HEK293T (cell line): Measurements from ENCODE around the gene PRCD.
"Not testable (repeated sequence)": the region's sequence is repeated elsewhere in the genome, so short reads cannot be mapped to it uniquely, and the experiment has no call there.

ENCODE experiments used
- CTCF ChIA-PET: fragments of 350-600 bp; formaldehyde crosslinking; extraction: SDS; loops from one replicate; lab custom pipeline; 2021; ENCODE audit warnings: antibody characterized with exemption, inconsistent platforms; lab: Yijun Ruan, JAX
- POLR2A ChIA-PET: fragments of 350-600 bp; formaldehyde crosslinking; extraction: SDS; loops from one replicate; lab custom pipeline; 2020; ENCODE audit warnings: antibody characterized with exemption, inconsistent platforms; lab: Yijun Ruan, JAX
- DNase-seq: peaks from one replicate; pipeline ENCODE4 v3.0.0; 2012; ENCODE audit warnings: mixed read lengths; ENCODE audit errors: extremely low spot score
- ARNT ChIP-seq: fragments of 450-650 bp; IDR thresholded peaks from 2 replicates; pipeline ENCODE4 v1.6.1; 2017; ENCODE audit warnings: mild to moderate bottlenecking
- BHLHE40 ChIP-seq: fragments of 450-650 bp; IDR thresholded peaks from 2 replicates; pipeline ENCODE4 v1.6.1; 2016; ENCODE audit warnings: mild to moderate bottlenecking, moderate library complexity, borderline replicate concordance
- CTBP1 ChIP-seq: fragments of 450-650 bp; IDR thresholded peaks from 2 replicates; pipeline ENCODE4 v1.6.1; 2016; ENCODE audit warnings: borderline replicate concordance
- ELF4 ChIP-seq: fragments of 450-650 bp; IDR thresholded peaks from 2 replicates; pipeline ENCODE4 v1.6.1; 2017; ENCODE audit warnings: antibody characterized with exemption
- FOXA1 ChIP-seq: fragments of 450-650 bp; IDR thresholded peaks from 2 replicates; pipeline ENCODE4 v1.6.1; 2016; ENCODE audit warnings: mild to moderate bottlenecking
- FOXK2 ChIP-seq: fragments of 450-650 bp; IDR thresholded peaks from 2 replicates; pipeline ENCODE4 v1.6.1; 2016; ENCODE audit warnings: mild to moderate bottlenecking
- FOXM1 ChIP-seq: fragments of 450-650 bp; IDR thresholded peaks from 2 replicates; pipeline ENCODE4 v1.6.1; 2017; ENCODE audit warnings: mild to moderate bottlenecking, borderline replicate concordance
- HDGF ChIP-seq: fragments of 450-650 bp; IDR thresholded peaks from 2 replicates; pipeline ENCODE4 v1.6.1; 2017; ENCODE audit warnings: antibody characterized with exemption, borderline replicate concordance
- L3MBTL2 ChIP-seq: fragments of 450-650 bp; conservative IDR thresholded peaks from 2 replicates; pipeline ENCODE4 v1.6.1; 2016; ENCODE audit warnings: mild to moderate bottlenecking
- LEF1 ChIP-seq: fragments of 450-650 bp; IDR thresholded peaks from 2 replicates; pipeline ENCODE4 v1.6.1; 2017; ENCODE audit warnings: mild to moderate bottlenecking, borderline replicate concordance
- NFRKB ChIP-seq: fragments of 450-650 bp; IDR thresholded peaks from 2 replicates; pipeline ENCODE4 v1.6.1; 2016; ENCODE audit warnings: mild to moderate bottlenecking, moderate library complexity
- SP1 ChIP-seq: fragments of 450-650 bp; IDR thresholded peaks from 2 replicates; pipeline ENCODE4 v1.6.1; 2017
- SUZ12 ChIP-seq: fragments of 450-650 bp; IDR thresholded peaks from 2 replicates; pipeline ENCODE4 v1.6.1; 2016; ENCODE audit warnings: mild to moderate bottlenecking
- TARDBP ChIP-seq: fragments of 450-650 bp; IDR thresholded peaks from 2 replicates; pipeline ENCODE4 v1.6.1; 2016
- ZNF384 ChIP-seq: fragments of 450-650 bp; IDR thresholded peaks from 2 replicates; pipeline ENCODE4 v1.6.1; 2016
- TF ChIP-seq, protein P1 (sequence below): fragments of 450-650 bp; IDR thresholded peaks from 2 replicates; pipeline ENCODE4 v1.6.1; 2016

The PRCD gene

DNA sequence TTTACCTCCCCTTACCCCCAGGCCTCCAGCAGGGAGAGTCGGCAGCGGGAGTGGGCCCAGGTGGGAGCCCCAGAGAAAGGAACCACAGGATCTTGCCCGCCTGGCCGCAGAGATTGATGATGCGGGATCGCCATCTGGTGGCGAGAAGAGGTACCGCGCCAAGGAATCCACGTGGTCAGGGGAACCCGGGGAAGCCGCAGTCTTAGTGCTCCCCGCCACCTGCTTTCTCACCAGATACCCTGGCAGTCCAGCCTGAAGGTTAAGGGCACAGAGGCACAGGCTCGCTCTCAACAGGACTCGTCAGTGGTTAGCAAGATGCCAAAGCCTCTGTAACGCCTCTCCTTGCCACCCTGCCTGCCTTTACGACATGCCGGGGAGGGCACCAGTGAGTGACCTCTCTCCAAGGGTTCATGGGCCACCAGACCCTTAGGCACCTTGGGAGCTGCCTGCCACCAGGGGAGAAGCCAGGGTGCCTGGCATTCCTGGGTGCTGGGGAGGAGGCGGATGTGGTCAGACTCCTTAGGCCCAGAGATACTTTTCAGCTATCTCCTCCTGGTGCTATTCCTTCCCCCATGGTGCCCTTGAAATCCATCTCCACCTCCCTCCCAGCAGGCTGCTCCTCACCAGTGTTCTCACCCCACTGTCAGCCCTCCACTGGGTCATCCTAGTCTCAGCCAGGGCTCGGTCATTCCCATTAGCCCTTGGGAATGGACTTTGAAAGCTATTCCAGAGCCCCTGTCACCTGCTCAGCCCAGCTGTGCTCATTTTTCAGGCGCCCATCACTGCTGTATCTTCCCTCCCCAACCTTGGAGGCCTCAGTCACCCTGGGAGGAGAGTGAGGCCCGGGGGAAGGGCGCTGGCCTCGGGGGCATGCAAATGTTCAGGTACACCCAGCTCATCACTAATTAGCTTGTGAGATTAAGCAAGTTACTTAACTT is 33.2 kb upstream of the PRCD start:
- POLR2A ChIA-PET: interaction anchor here (1.0 to 2.0 kb wide), 4 partner anchors 21 to 155 kb away, joined by 3 to 13 read pairs (median 4); no protein-coding TSS in a partner anchor
- DNase-seq: peak; percentile 91
- CTCF ChIA-PET: interaction anchor here (0.6 to 2.8 kb wide), 20 partner anchors 9 to 324 kb away, joined by 3 to 16 read pairs (median 4); partner anchors contain the start of gene AANAT
- no peak for TF ChIP-seq FOXA1
- no peak for TF ChIP-seq ARNT

DNA sequence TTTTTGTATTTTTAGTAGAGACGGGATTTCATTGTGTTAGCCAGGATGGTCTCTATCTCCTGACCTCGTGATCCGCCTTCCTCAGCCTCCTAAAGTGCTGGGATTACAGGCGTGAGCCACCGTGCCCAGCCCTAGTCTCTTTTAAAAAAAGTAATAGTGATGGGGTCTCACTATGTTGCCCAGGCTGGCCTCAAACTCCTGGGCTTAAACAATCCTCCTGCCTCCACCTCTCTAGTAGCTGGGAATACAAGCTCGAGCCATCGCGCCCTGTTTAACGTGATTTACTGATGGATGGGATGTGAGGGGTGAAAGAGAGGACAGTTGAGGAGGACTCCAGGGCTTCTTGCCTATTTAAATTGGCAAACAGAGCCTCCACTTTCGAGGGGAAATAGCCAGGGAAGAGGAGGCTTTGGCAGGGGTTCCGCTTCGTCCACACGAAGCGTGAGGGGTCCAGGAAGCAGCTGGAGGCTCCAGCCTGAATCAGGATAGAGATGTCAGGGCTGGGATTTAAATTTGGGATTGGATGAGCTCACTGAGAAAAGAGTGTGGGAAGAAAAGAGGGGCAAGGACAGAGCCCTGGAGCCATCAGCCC is 31.3 kb upstream of the PRCD start:
- CTCF ChIA-PET: interaction anchor here (0.6 to 2.8 kb wide), 7 partner anchors 15 to 87 kb away, joined by 3 to 16 read pairs (median 3); no protein-coding TSS in a partner anchor

DNA sequence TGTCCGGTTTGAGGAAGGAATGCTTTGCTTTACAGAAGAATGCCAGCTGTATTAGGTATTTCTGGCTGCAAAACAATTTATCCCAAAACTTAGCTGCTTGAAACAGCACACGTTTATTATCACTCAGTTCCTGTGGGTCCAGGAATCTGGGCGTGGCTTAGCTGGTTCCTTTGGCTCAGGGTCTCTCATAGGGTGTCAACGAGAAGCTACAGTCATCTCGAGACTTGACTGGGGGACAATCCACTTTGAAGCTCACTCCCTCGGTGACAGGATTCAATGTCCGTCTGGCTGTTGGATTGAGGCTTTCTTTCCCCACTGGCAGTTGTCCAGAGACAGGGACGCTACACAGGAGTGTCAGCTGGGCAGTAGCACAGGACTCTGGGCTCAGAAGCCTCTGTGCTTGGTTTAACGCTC is 29.0 kb upstream of the PRCD start:
- ChIA-PET POLR2A (interaction anchor here (1.1 kb wide), 1 partner anchor 46 kb away, joined by 4 read pairs; no protein-coding TSS in a partner anchor), CTCF (interaction anchor here (0.6 to 2.6 kb wide), 3 partner anchors 12 to 739 kb away, joined by 4 to 15 read pairs (median 4); no protein-coding TSS in a partner anchor)
- TF ChIP-seq LEF1 (no peak), NFRKB (no peak), L3MBTL2 (no peak), ZNF384 (no peak), CTBP1 (no peak), TARDBP (no peak), FOXM1 (no peak), BHLHE40 (no peak), SP1 (no peak), HDGF (no peak), ARNT (no peak), SUZ12 (no peak), FOXA1 (no peak)
- TF ChIP-seq, protein P1, sequence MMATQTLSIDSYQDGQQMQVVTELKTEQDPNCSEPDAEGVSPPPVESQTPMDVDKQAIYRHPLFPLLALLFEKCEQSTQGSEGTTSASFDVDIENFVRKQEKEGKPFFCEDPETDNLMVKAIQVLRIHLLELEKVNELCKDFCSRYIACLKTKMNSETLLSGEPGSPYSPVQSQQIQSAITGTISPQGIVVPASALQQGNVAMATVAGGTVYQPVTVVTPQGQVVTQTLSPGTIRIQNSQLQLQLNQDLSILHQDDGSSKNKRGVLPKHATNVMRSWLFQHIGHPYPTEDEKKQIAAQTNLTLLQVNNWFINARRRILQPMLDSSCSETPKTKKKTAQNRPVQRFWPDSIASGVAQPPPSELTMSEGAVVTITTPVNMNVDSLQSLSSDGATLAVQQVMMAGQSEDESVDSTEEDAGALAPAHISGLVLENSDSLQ: no peak
- no peak for DNase-seq

More for the DNA sequence above, 31.3 kb upstream of the PRCD start:
- DNase-seq, POLR2A ChIA-PET: not testable (repeated sequence)

DNA sequence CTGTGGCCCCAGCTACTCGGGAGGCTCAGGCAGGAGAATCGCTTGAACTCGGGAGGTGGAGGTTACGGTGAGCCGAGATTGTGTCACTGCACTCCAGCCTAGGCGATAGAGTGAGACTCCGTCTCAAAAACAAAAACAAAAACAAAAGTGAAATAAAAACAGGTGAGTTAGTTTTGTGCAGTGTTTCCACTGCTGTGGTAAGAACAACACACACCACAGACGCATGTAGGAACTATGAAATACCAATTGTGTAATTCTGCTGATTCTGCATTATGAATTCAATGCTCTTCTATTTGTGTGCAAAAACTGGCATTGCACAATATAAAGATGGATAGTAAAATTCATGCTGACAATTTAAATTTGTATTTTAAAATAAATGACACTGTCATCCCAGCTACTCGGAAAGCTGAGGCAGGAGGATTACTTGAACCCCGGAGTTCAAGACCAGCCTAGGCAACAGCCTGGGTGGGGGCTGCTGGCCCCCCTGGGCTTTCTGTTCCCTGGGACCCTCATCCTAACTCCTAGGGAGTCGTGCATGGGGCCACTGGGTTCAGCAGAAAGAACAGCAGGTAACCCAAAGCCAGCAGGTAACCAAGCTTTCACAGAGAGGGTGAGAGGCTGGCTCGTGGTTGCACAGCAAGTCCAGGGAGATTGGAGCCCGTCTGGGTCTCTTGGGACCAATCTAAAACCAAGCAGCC is 28.0 kb upstream of the PRCD start:
- CTCF ChIA-PET: interaction anchor here (0.6 to 2.6 kb wide), 4 partner anchors 11 to 738 kb away, joined by 3 to 15 read pairs (median 4); partner anchors contain the start of gene SPHK1
- POLR2A ChIA-PET: interaction anchor here (1.0 kb wide), 1 partner anchor 10 kb away, joined by 3 read pairs; the partner anchor contains the start of gene RHBDF2
- TF ChIP-seq BHLHE40 (no peak), ARNT (no peak), FOXA1 (no peak), ZNF384 (no peak), SUZ12 (no peak), HDGF (no peak), ELF4 (no peak), L3MBTL2 (no peak)
- TF ChIP-seq, protein P1: no peak
- DNase-seq: no peak

DNA sequence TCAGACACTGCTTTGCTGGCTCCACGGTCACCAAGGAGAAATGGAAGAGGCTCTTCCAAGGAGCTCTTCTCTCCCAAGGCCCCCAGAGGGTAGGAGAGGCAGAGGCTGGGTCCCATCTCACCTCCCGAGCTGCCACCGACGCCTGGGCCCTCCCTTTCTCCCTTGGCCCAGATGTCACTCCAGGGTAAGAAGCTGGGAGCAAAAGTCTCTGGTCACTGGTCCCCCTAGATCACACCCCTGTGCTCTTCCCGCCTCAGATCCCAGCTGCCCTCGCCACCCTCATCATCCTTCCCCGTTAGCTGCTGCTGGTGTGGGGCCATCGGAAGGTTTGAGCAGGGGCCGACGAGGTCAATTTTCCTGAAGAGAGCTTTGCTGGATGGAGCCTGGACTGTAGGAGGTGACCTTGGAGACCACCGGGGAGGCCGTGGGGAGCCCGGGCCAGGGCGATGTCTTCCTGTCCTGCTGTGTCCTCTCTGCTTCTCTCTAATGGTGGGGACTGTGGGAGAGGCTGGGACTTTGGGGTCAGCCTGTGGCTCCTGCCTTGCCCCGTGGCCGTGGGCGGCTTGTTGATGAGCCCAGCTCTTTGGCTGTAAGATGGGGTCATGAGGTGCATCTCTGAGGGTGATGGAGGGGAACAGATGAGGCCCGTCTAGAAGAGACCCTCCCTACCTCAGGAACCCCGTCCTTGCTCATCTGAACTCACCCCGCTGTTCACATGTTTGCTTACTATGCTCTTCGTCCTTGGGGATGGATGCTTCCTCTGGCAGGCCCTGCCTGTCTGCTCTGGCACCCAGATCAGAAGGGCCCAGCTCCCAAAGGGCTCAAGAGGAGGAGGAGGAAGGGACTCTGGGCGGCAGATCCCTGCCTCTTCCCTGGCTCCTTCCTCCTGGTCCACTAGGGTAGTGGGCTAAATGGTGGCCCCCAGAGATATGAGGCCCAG is 27.2 kb upstream of the PRCD start:
- DNase-seq: no peak
- no peak for TF ChIP-seq FOXA1
- no peak for TF ChIP-seq HDGF
- ChIA-PET CTCF (interaction anchor here (1.2 to 2.6 kb wide), 3 partner anchors 10 to 128 kb away, joined by 3 to 15 read pairs (median 3); partner anchors contain the start of gene SPHK1), POLR2A (interaction anchor here (1.0 to 1.3 kb wide), 2 partner anchors 11 to 28 kb away, joined by 3 to 4 read pairs; partner anchors contain the start of gene RHBDF2)

DNA sequence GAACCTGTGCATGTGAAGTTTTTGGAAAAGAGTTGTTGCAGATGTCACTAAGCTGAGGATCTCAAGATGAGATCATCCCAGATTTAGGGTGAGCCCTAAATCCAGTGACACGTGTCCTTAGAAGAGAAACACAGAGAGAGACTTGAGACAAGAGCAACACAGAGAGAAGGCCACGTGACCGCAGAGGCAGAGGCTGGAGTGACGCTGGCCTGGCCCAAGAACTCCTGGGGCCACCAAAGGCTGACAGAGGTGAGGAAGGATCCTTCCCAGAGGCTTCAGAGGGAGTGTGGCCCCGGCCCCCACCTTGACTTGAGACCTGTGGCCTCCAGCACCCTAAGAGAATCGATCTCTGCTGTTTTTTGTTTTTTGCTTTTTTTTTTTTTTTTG is 26.5 kb upstream of the PRCD start:
- ChIA-PET CTCF (interaction anchor here (1.5 kb wide), 1 partner anchor 116 kb away, joined by 3 read pairs; no protein-coding TSS in a partner anchor), POLR2A (interaction anchor here (1.3 kb wide), 1 partner anchor 27 kb away, joined by 4 read pairs; no protein-coding TSS in a partner anchor)
- no peak for DNase-seq
- no peak for TF ChIP-seq NFRKB
- TF ChIP-seq ARNT: no peak
- no peak for TF ChIP-seq L3MBTL2
- no peak for TF ChIP-seq CTBP1
- TF ChIP-seq FOXK2: no peak
- TF ChIP-seq FOXA1: no peak
- TF ChIP-seq FOXM1: no peak
- no peak for TF ChIP-seq SUZ12

DNA sequence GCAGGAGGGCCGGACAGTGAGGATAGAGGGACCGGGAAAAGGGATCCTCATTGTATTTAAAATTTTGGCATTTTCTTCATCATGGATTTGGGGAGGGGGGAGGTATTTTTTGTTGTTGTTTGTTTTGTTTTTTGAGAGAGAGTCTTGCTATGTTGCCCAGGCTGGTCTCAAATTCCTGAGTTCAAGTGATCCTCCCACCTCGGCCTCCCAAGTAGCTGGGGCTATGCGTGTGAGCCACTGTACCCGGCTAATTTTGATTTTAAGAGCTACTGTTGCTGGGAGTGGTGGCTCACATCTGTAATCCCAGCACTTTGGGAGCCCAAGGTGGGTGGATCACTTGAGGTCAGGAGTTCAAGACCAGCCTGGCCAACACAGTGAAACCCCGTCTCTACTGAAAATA is 25.5 kb upstream of the PRCD start:
- POLR2A ChIA-PET: interaction anchor here (1.5 kb wide), 1 partner anchor 43 kb away, joined by 4 read pairs; no protein-coding TSS in a partner anchor
- DNase-seq, CTCF ChIA-PET: not testable (repeated sequence)
